ENCODE measurements around the gene UQCC2.

UQCC2 gene

DNA sequence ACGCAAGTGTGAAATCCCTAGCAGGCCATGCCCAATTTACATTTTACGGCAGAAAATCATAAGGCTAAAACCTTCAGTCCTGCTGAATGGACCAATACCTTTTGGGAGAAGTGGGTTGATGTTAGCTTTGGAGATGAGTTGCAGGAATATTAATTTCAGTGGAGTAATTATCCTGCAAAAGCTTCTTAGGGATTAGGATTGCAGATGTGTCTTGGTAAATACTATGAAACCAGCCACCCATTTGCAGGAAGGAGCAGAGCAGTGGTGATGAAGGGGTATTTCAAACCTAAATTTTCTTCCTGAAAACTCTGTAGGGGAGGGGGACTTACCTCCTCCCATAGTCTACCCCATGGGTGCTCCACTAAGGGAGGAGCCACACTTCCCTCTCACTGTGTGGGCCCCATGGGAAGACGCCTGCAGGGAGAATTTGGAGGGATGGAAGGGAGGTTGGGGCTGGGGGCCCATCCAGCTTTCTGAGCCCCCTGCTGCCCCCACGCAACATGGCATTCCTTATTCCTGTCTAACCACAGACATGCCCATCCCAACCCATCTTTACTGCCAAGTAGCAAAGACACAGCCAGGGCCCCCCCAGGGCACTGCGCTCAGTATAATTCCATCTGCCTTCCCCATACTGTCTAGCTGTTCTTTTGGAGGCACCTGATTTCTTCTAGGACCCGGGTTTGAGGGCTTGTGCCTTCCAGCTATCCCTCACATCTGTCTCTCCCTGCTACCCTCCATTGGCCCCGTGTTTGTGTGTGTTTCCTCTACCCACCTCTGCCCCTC lies 14.6 kb upstream of the UQCC2 start:
- no peak for DNase-seq (ENCODE audit: low read depth)

DNA sequence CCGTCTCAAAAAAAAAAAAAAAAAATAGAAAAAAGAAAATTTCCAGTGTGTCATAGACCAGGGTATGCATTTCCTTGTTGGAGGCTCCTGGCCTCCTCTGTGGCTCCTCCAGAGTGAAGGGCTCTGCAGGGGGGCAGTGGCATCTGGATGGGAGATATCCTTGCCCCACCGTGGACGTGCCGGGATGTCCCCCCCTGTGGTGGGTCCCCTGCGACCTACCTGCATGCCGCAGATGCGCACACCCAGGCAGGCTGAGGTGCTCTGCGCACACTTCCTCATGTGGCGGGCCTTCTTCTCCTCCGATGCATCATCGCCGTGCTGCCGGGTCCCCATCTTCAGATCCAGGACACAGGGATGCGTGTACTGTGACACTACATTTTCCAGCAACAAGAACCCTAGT lies 13.7 kb upstream of the UQCC2 start:
- no peak for DNase-seq (ENCODE audit: low read depth)

DNA sequence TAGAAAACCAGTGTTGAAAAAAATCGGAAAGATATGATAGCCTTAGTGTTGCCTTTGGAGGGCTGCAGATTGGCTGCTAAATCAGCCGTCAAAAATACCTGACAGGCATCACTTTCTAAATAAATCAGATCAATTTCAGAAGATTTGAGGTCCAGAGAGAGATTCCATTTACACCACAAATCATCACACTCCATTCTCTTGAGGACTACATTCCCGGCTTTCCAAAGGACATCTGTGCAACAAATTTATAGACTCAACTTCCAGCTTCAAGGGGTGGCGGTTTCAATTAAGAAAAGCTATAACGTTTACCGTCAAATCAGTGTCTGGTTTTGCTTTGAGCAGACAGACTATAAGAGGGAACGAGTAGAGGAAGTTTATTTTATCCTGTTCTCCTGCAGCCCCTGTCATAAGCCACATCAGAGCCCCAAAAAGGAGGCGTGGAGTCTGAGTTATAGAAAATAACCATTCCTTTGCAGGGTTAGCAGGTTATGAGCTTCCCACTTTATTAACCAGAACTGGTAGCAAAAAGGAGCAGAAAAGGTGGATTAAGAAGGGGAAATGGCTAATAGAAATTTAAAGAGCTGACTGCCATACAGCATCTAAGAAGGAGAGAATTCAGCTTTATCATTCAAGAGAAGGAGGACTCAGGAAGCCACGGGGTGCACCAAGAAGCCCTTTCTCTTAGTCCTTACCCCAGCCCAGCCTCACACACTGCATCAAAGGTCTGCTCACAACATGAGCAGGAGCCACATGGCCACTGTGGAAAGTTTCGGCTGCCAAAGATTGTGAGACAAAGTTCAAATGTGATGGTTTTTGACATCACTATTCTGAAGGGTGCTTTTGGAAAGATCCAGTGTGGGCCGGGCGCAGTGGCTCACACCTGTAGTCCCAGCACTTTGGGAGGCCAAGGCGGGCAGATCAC lies 12.9 kb upstream of the UQCC2 start:
- no peak for DNase-seq (ENCODE audit: low read depth)

DNA sequence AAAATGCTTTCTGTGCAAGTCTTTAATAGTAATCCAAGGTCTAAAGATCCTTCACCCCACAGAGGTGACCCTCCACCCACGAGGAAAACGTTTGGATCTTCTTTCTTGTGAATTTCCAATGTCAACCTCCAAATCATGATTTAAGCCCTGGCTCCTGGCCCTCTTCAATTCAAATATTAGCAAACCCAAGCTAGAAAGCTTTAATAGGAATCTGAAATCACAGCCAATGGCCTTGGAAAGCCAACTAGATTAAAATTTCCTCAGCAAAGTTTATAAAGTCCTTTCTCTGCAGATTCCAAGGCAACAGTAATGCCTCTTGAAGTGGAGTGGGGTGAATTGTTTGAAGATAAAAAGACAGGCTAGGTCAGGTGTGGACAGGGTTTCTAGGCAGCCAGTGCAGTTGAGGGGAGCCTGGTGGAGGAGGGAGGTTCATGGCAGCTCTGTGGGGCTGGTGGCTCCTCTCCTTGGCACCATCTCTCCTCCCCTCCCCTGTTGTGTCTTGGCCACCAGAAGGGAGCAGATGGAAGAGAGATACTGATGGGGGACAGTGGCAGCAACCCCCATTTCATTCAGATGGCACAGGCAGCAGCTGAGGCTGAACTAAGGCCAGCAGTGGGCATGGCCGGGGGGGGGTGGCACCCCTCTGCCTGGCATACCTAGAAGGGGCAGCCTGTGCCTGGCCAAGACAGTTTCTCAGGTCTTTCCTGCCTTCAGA lies 12.0 kb upstream of the UQCC2 start:
- no peak for DNase-seq (ENCODE audit: low read depth)

DNA sequence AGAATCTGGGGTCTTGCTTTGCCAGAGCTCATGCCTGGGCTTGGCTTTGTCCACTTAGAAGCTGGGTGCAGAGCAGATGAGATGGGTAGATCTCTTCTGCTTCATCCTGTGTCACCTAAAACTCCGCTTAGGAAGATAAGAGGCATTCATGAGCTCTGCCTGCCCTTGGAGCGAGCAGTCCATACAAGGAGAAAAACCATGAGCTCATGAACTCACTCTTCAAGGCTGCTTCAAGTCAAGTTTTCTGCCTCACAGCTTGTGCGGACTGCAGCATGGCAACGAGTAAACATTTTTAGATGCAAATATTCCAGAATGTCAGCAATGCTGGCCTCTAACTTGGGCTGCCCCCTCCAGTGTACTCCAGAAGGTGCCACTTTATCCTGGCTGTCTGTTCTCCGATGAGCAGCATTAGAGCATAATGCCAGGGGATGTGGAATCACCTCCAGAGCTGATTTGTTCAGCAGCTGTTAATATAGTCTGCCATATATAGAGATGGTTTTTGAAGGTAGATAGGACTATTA lies 10.7 kb upstream of the UQCC2 start:
- DNase-seq (ENCODE audit: low read depth): no peak

DNA sequence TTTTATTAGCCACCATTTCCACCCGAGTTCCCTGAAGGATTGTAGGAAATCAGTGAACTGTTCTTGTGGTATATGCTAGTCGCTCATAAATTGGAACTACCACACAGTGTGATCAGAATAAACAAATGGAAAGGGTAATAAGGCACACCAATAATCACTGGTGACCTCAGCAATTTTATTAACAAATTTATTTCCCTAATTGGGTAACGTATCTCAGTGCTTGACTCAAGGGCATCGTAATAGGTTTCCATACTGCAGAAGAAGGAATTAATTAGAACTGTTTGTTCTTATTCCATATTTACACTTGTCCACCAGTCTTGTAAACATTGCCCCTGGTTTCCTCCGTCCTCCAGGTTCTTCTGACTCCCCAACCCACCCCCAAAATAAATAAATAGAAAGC lies 10.0 kb upstream of the UQCC2 start:
- no peak for DNase-seq (ENCODE audit: low read depth)

DNA sequence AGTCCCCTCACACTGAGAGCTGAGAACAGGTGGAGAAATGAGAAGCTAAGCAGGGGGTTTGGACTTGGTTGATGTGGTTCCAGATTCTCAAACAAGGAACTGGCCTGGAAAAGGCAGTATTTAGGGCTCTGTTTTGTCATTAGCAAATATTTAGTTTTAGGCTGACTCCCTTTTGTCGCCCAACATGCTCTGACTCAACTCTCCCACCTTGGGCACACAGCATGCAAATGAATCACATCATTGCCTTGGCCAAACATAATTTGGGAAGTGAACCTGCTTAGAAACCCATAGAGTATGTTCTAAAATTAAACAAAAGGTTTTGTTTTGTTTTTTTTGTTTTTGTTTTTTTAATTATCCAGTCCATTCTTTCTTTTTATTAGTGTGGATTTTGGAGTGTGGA lies 9.5 kb upstream of the UQCC2 start:
- no peak for DNase-seq (ENCODE audit: low read depth)

DNA sequence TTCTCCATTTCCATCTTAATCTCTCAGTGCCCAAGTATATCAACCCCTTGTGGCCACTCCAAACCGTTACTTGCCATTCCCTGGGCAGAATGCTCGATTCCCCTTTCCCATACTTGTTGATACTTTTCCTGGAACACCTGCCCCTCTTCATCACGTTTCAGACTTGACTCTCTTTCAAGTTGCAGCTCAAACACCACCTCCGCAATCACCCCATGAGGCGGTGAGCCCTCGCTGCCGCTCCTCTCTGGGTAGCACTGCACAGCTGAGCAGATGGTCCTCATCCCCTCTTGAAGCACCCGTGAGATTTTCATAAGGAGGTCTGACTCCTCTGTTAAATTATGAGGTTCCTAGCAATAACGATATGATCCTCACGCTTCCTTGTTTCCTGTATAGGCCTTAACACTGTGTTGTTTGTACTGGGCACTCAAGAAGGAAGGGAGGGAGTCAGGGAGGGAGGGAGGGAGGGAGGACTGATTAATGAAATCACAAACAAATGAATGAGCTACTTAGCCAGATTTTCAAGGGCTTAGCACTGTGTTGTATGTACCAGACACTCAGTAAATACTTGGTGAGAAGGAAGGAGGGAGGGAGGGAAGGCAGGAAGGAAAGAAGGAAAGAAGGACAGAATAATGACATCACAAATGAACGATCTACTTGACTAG lies 8.0 kb upstream of the UQCC2 start:
- no peak for DNase-seq (ENCODE audit: low read depth)

DNA sequence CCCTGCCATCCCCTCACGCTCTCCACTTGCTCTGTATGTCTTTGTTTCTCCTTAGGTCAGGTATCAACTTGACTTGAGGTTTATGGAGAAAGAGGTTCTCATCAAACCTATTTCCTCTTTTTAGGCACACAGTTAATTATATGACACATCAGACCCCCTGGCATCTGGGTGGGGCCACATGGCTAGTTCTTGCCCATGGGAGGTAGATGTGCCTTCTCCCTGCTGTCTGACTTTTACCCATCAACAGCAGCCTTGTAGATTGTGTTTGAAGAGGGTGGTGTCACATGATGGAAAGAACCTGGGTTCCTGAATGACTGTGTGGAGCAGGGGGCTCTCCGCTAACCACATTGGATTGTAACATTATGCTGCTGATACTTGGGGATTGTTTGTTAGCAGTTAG lies 7.2 kb upstream of the UQCC2 start:
- DNase-seq (ENCODE audit: low read depth): no peak

DNA sequence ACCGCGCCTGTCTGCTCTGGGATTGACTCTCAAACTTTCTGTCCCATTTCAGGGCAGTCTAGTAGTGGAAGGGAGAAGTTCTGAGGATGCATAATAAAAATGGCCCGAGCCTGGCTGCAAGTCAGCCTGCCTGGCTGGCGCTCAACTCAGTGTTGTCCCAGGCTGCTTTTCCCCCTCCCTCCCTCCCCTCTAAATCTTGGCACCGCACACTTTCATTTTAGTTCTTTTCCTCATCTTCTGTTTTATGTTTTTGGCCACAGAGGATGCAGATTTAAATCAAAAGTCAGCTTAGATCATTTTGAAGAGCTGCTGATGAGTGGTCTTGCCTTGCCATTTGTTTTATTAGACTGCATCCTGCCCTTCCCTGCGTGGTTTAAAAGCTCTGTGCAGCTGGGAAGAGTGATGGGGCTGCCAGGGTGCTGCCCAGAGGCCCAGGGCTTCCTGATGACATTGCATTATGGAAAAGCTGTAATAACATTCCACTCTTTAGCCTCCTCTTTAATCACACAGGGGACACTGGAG lies 6.5 kb upstream of the UQCC2 start:
- no peak for DNase-seq (ENCODE audit: low read depth)

DNA sequence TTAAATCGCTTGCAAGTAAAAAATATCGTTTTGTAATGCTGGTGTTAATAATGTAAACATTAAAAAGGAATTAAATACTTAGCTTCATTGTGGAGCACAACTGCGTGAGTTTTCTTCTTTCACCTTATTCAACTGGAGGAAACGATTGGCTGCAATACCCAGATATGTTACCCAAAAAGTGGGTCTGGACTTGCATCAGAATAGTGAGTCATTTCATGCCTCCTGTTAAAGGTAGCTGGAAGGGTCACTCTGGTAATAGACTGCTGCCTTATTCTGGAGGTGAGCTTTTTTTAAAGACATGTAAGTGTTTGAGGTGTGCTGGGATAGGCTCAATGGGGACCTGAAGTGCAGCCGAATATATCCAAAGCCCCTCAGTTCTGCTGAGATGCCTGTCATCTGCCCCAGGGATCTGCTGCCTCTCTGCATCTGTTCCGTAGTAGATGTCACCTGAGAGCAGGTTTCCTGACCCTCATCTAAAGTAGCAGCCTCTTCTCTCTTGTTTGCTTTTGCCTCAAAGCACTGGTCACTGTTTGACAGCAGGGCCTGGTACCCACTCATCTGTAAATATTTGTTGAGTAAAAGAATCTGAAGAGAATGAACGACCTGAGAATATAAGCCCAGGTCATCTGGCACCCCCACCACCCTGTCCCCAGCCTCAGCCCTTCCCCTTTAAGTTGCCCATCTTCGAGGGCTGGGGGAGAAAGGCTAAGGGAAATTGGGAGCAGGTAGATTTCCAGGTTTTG lies 5.6 kb upstream of the UQCC2 start:
- no peak for DNase-seq (ENCODE audit: low read depth)

DNA sequence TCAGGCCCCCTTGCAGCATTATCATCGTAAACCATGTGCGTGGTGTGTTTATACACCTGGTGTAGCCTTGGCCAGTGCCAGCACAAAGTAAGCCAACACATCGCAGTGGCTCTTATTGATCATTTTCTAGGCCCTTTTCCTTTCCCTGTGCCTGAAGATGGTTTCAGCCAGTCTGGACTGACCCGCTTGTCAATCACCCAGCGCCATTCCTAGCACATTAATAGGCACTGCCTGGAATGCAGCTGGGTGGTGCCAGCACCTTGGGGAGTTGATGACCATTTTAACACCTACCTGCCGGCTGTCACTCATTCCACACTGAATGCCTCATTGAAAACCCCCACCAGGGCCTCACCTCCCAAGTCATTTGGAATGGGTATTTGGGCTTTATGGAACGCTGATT lies 4.9 kb upstream of the UQCC2 start:
- DNase-seq (ENCODE audit: low read depth): no peak

DNA sequence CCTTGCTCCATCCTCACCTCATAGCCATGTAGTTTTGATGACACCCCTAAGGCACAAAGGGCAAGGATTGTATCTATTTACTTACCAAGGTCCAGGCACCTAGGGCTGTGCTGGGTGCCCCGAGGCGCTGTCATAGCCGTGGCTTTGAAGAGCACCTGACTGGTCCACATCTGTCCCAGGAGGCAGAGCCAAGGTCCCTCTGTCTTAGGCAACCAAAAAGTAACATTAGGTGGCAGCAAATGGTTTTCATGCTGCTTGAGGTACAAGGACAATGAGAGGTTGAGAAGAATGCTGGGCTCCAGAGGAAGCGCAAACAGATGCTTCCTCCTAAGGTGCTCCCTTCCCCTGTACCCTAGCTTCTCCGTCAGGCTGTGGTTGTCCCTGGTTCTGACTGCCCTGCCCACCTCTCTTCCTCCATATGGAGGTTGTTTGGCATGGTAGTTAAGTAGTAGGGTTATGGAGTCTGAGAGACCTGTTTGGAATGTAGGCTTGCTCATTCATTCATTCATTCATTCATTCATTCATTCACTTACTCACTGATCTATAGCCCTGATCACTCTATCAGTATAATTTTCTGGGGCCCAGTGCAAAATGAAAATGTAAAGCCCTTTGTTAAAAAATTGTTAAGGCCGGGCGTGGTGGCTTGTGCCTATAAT lies 3.0 kb upstream of the UQCC2 start:
- DNase-seq (ENCODE audit: low read depth): no peak

DNA sequence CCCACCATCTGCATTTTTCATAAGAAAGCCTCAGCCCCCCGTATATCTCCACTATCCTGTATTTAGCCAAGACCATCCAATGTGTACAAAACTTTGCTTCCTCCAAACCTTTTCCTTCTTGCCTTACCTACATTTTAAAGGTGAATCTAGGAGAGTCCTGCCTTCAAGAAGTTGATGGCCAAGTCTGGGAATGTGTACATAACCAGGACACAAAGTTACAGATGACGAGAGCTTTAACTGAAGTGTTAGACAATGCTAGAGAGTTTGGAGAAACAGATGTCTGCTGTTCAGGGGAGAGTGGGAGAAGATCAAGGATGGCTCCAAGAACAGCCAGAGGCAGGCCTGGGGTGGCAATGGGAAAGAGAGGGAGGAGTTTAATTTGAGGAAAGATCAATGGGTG lies 2.3 kb upstream of the UQCC2 start:
- no peak for DNase-seq (ENCODE audit: low read depth)

DNA sequence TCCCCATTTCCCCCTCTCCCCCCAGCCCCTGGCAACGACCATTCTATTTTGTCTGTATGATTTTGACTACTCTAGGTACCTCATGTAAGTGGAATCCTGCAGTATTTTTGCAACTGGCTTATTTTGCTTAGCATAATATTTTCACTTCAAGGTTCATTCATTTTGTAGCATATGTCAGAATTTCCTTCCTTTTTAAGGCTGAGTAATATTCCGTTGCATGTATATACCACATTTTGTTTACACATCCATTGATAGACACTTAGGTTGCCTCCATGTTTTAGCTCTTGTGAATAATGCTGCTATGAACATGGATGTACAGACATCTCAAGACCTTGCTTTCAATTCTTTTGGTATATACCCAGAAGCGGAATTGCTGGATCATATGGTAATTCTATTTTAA lies 1.4 kb upstream of the UQCC2 start:
- no peak for DNase-seq (ENCODE audit: low read depth)

DNA sequence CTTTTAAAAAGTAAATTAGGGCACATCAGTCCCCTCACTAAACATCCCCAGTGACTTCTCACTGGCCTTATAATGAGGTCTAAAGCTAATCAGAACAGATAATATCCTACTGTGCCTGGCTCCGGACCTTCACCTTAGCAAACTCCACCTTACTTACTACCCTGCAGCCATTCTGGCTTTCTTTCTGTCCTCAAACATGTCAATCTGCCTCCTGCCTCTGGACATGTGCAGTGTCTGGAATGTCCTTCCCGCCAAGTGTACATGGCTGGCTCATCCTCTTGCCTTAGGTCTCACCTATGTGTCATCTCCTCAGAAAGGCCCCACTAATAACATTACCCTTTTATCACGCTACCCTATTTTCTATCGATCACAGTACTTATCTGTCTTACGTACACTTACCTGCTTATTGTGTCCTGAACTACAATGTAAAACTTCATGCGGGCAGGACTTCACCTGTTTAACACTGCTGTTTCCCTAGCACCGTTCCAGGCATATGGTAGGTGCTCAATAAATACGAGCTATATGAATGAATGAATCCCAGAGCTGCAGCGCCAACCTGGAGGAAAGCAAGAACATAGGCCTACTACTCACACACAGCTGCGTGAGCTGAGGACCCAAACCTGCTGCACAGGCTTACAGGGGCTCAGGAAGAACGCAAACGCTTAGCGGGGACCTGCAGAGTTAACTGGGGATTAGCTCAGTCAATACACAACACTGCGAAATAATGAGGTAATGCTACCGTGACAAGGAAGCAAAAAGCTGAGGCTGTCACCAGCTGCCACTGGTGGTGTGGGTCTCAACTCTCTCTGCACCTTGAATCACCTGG lies 991 bp downstream of the UQCC2 start:
- DNase-seq (ENCODE audit: low read depth): no peak

DNA sequence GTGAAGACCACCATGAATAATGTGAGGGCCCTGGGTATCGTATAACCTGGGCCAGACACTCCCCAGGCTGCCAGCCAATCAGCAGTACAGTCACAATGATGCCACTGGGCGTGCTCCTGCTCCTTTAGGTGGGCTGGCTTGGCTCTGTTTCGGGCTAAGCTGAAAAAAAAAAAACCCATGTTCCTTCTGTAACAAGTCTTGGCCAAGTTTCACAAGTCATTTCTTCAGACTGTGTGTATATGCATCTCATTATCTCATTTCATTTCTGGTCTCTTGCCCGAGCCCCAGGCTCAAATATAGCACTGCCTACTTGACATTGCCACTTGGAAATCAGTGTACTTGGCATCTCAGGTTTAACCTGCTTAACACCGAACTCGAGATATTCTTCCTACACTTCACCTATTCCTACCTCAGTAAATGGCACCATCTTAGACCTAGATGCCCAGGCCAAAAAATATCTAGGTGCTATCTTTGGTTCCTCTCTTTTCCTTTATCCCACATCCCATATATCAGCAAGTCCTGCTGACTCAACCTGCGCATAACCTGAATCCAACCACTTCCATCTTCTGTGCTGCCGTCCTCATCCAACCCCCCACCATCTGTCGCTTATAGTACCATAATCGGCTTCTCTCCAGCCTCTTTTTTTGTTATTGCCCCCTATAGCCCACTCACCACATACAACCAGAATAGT lies 1.8 kb downstream of the UQCC2 start:
- DNase-seq (ENCODE audit: low read depth): no peak

DNA sequence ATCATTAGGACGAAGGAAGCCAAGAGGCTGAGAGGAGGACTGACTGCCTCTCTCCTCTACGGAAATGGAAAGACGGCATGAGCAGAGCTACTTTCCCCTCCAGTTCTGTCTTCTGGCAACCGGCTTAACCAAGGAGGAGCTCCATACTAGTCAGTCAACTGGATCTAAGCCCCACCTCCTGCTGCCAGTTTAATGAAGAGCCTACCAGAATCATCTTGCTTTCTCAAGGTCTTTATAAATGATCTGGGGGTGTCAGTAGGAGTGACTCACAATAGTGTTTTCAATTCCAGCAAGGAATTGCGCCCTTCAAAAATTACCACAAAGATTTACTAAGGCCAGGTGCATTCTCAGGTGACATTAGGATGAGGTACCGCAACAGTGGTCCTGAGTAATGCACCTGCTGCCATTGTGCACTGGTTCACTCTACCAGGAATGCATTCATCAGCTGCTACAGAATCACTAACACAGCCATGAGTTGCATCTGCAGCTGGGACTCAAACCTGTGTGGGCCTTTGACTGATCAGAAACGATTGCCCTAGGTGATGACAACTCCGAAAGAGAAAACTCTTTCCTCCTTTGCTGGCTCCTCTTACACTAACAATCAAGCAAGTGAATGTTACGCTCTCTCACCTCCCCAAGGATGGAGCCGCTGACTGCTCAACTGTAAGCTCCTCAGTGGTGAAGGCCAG lies 2.8 kb downstream of the UQCC2 start:
- no peak for DNase-seq (ENCODE audit: low read depth)
